ENCODE measurements around the gene KCNQ1.
A peak's percentile ranks its signal among the peaks of the same experiment; 100 is the strongest.

KCNQ1 gene

GRCh38 chr11:2411446-2412305 lies 33.1 kb upstream of the KCNQ1 start:
- no peak for DNase-seq

DNA sequence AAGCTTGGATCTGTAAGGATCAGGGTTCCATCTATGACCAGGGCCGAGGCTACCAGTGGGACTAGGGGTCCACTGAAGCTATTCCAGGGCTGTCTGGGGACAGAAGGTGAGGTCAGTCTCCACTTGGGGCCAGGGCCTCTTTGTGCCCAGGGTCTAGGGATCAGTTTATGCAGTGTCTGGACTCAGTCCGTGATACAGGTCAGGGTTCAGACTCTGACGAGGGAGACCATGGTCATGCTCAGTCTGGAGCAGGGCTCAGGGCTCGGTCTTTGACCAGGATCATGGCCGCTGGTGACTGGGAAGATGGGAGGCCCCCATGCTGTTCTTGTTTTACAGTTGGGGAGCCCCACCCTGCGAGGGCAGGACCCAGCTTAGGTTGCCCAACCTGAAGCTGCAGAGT lies 32.5 kb upstream of the KCNQ1 start:
- no peak for DNase-seq

DNA sequence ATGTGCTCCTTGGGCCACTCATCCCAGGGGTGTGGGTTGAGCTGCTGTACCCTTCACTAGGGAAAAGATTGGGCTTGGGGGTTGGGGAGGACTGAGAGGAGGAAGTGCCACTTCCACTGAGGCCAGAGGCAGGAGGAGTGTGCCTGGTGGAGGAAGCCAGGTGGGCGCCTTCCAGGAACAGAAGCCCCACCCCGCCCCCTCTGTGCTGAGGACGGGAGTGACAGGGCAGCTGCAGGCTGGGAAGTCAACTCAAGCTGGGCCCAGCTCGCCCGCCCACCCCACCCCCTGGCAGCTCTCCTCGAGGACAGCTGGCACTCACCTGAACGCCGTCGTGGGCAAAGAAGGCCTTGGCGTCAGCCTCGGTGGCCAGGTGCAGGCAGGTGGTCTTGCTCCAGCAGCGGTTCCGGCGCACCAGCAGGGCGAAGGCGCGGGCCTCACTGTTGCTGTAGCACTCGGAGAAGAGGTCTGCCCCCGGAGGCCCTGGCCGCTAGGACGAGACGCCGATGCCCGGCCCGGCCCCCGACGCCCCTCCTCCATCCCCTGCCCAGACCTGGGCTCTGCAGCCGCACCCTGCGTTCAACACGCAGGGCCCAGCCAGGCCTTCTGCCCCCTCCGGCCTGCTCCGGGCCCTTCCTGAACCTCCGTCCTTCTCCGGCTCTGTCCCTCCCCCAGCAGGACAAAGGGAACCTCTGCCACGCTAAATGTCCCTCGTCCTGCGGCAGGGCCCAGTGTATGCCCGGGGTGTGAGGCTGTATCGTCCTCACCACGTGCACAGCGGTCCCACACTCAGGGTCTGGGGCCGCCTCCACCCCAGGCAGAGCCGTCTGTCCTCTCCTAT lies 30.8 kb upstream of the KCNQ1 start:
- DNase-seq, result no peak

DNA sequence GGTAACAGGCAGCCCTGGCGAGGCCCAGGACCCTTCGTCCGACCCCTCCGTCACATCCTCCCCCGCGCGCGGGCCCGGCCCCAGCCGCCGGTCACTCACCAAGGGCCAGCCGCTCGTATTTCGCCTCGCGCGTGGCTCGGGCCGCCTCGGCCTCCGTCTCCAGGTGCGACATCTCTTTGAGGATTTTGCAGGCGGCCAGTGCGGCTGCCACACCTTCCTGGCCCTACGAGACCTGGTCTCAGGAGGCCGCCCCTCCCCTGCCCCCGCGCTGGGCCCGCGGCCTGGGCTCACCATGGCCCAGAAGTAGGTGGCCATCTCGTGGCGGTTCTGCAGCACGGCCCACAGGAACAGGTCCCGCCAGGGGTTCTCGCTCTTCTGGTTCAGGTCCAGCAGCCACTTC lies 30.2 kb upstream of the KCNQ1 start:
- no peak for DNase-seq

- no peak for DNase-seq
Measured at GRCh38 chr11:2415171-2415570, 29.6 kb upstream of the KCNQ1 start.

- DNase-seq, result no peak
Measured at GRCh38 chr11:2415601-2416380, 29.0 kb upstream of the KCNQ1 start.

DNA sequence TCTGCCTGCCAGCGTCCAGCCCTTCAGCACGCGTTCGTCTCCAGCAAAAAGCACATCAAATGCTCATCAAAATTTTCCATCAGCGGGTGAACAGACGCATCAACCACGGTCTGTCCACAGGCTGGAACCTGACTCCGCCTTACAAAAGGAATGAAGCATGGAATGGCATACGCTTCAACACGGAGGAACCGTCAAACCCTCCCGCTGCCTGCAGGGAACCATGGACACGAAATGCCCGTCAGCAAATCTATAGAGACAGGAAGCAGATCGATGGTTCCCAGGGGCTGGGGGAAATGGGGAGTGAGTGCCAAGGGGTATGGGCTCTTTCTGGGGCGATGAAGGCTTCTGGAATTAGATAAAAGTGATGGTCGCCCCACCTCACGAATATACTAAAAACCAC lies 28.0 kb upstream of the KCNQ1 start:
- no peak for DNase-seq

DNA sequence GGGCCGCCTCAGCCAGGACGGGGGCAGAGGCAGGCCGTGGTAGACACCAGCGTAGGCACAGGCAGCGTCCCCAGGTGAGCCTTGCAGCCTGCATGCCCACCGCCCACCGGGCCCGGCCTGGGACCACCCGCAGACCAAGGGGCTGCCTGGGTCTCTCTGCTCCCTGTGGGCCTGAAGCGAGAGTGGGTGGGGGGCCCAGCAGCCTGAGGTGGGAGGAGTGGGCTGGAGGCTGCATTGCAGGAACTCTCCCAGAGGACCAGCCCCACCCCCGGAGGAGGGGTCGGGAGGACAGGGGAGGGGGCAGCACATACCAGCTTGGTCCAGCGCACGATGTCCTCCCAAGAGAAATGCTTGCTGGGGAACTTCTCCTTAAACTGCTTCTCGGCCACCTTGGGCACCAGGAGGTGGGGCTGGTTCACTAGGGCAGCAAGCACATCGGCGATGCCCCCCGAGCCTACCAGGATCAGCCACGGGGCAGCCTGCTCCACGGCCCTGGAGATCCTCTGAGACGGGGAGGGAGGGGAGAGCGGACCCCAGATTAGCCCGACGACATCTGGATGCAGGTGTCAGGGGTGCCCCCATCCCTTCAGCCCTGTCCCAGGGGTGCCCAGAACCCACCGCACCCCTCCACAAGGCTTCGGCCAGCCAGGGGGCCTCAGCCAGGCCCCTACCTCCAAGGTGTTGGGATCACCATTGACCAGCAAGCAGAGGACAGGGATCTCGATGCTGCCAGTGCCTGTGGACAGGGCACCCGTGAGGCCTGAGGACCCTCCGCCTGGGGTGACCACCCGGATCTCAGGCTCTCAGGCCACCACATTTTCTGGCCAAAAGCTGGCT lies 26.7 kb upstream of the KCNQ1 start:
- no peak for DNase-seq

GRCh38 chr11:2418693-2419360 lies 26.0 kb upstream of the KCNQ1 start:
- DNase-seq, result no peak

- peak; percentile 34 for DNase-seq
Measured at GRCh38 chr11:2419638-2420501, 24.9 kb upstream of the KCNQ1 start.

- DNase-seq, result peak; percentile 61
Measured at GRCh38 chr11:2420502-2421225, 24.1 kb upstream of the KCNQ1 start.

- DNase-seq, result no peak
Measured at GRCh38 chr11:2421226-2421994, 23.4 kb upstream of the KCNQ1 start.

DNA sequence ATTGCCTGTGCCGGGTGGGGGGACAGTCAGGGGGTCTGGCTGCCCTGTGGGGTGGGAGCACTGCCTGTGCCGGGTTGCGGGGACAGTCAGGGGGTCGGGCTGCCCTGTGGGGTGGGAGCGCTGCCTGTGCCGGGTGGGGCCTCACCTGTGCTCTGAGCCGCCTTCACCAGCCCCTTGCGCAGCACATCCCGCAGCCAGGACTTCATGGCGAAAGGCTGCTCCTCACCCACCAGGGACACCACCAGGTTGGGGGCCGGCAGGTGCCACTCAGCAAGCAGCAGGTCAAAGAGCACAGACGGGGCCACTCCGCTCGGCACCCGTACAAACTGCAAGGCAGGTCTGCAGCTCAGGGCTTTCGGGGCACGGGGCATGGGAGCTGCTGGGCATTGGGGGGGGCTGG lies 22.8 kb upstream of the KCNQ1 start:
- no peak for DNase-seq

DNA sequence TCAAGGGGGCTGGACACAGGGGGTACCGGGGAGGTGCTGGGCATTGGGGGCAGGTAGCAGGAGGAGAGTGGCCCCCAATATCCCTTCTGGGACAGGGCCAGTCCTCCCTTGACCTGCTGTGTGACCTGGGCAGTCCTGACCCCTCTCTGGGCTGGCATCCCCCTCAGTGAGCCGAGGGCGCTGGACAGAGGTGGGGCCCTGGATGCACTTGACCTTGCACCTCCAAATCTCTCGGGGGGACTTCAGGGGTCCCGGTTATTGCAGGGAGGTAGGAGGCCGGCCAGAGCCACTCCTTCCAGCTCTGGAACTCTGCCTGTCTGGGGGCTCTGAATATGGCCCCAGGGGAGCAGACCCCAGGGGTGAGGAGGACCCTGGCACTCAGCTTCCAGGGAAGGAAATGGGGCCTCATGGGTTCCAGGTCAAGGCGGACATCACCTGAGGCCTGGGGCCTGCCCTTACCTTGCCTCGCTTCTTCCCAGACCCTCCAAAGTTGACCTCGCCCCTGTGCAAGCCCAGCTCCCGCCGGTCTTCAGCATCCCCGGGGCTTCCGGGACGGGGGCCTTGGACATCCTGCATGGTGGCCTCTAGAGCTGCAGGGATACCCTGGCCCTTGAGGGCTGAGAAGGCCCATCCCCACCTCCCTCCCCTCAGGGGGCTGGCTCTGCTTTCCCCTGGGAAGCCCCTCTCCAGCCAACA lies 22.2 kb upstream of the KCNQ1 start:
- DNase-seq, result no peak

DNA sequence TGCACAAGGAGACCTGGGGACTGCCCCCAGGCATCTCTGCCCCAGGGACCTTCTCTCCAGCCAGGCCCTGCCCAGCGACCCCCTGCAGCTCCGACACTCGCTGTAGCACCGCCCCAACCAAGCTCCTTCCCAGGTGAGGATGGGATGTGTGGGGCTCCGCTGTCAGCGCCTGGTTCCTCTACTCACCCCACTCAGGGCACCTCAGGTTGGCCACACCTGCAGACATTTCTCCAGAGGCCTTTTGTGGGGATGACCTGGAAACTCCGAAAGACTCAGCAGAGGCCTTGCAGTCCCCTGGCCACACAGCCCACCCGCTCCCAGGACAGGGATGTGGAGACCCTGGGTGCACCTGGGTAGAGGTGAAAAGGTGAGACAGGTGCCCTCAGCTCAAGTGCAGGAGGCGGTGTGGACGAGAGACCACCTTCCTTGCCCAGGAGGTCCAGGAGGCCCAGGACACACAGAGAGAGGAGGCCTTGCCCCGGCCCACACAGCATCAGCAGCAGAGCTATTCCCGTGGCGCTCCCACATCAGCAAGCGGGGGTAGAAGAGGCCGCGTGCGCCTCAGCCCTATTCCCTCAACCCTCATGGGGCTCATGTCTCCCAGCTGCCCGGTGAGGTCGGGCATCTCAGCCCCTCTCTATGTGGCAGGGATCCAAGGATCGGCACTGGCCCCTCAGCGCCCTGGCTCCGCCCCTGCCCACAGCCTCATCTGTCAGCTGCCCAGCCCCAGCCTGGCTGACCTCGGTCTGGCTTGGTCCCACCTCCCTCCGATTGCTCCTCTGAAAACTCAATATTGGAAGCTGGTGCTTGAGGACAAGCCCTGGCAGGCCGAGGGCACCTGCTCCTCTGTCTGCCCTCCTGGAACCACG lies 21.4 kb upstream of the KCNQ1 start:
- DNase-seq, result no peak

- DNase-seq, result no peak
Measured at GRCh38 chr11:2424811-2425495, 19.9 kb upstream of the KCNQ1 start.

- no peak for DNase-seq
Measured at GRCh38 chr11:2425506-2425905, 19.3 kb upstream of the KCNQ1 start.
